K562 (cell line): ENCODE data around the gene ZNF74. TPM values are rescaled to one million over a fixed set of nuclear protein-coding genes. Genes with fewer than 3 reads are reported as not detected.
A peak's percentile ranks its signal among the peaks of the same experiment; 100 is the strongest.

ENCODE experiments used
- ARID2 ChIP-seq: fragments of 450-650 bp; IDR thresholded peaks from 2 replicates; pipeline ENCODE4 v1.6.1; 2017; ENCODE audit warnings: antibody characterized with exemption, mild to moderate bottlenecking
- ATF2 ChIP-seq: sonication (generic); formaldehyde crosslinking; IDR thresholded peaks from 2 replicates; pipeline ENCODE4 v1.8.1; 2022; ENCODE audit warnings: missing genetic modification reagents
- BHLHE40 ChIP-seq: IDR thresholded peaks from 2 replicates; pipeline ENCODE4 v1.6.1; 2011; ENCODE audit warnings: low read length, improper control_type of control experiment
- CTCF ChIP-seq, 3 experiments: IDR thresholded peaks in 2 of 3; conservative IDR thresholded peaks in 1 of 3; 2 replicates each; pipeline ENCODE4 v1.5.1; 2011 to 2012; ENCODE audit warnings: low read length in 3 of 3, mild to moderate bottlenecking in 3 of 3, control low read depth in 2 of 3, improper control_type of control experiment in 1 of 3, inconsistent platforms in 1 of 3, low read depth in 1 of 3, mixed read lengths in 1 of 3, moderate library complexity in 1 of 3; ENCODE audit not compliant: insufficient read depth in 2 of 3
- DACH1 ChIP-seq: fragments of 450-650 bp; IDR thresholded peaks from 2 replicates; pipeline ENCODE4 v1.6.1; 2018; ENCODE audit not compliant: partially characterized antibody
- DPF2 ChIP-seq: fragments of 450-650 bp; IDR thresholded peaks from 2 replicates; pipeline ENCODE4 v1.6.1; 2016
- ETS1 ChIP-seq: conservative IDR thresholded peaks from 2 replicates; pipeline ENCODE4 v1.6.1; 2011; ENCODE audit warnings: low read depth, mild to moderate bottlenecking, low read length; ENCODE audit not compliant: control insufficient read depth
- ETS2 ChIP-seq: IDR thresholded peaks from 2 replicates; pipeline ENCODE4 v1.6.1; 2016; ENCODE audit warnings: borderline replicate concordance, missing genetic modification characterization, mild to moderate bottlenecking, moderate library complexity, missing compliant biosample characterization; ENCODE audit not compliant: poor library complexity, severe bottlenecking
- GABPA ChIP-seq: fragments of 200-800 bp; sonication (Bioruptor generic); conservative IDR thresholded peaks from 2 replicates; pipeline ENCODE4 v1.6.1; 2016; ENCODE audit warnings: low read depth, missing genetic modification characterization, missing compliant biosample characterization
- HCFC1 ChIP-seq: IDR thresholded peaks from 2 replicates; pipeline ENCODE4 v1.6.1; 2012; ENCODE audit warnings: low read depth, low read length, improper control_type of control experiment
- HDAC1 ChIP-seq, 2 experiments: fragments of 450-650 bp; IDR thresholded peaks; 2 replicates each; pipeline ENCODE4 v1.6.1; 2016 to 2017; ENCODE audit warnings: inconsistent platforms in 1 of 2, mild to moderate bottlenecking in 1 of 2, moderate library complexity in 1 of 2
- HES1 ChIP-seq: fragments of 450-650 bp; IDR thresholded peaks from 2 replicates; pipeline ENCODE4 v1.6.1; 2016; ENCODE audit warnings: low read depth, mild to moderate bottlenecking, moderate library complexity
- POLR2G ChIP-seq: fragments of 200-400 bp; formaldehyde crosslinking; IDR thresholded peaks from 2 replicates; pipeline ENCODE4 v1.6.1; 2017; ENCODE audit warnings: low read depth, mild to moderate bottlenecking, antibody characterized with exemption, low read length, moderate library complexity
- SAP30 ChIP-seq: fragments of 200-600 bp; sonication (generic); IDR thresholded peaks from 2 replicates; pipeline ENCODE4 v1.6.1; 2012; ENCODE audit warnings: borderline replicate concordance, low read depth, mild to moderate bottlenecking, moderate library complexity, low read length, control low read depth, inconsistent platforms; ENCODE audit not compliant: insufficient read depth, poor library complexity, severe bottlenecking
- SMARCA4 ChIP-seq: fragments of 450-650 bp; IDR thresholded peaks from 2 replicates; pipeline ENCODE4 v1.6.1; 2016
- SMARCB1 ChIP-seq: IDR thresholded peaks from 2 replicates; pipeline ENCODE4 v1.6.1; 2011; ENCODE audit warnings: improper control_type of control experiment, low read depth; ENCODE audit not compliant: insufficient read length
- SRSF1 ChIP-seq: fragments of 200-400 bp; formaldehyde crosslinking; IDR thresholded peaks from 2 replicates; pipeline ENCODE4 v1.6.1; 2017; ENCODE audit warnings: mild to moderate bottlenecking, low read depth, low read length, moderate library complexity
- TEAD2 ChIP-seq: fragments of 450-650 bp; IDR thresholded peaks from 2 replicates; pipeline ENCODE4 v1.6.1; 2016; ENCODE audit warnings: missing genetic modification characterization, control low read depth, missing compliant biosample characterization
- ZBTB26 ChIP-seq: fragments of 450-650 bp; formaldehyde crosslinking; IDR thresholded peaks from 2 replicates; pipeline ENCODE4 v1.4.0; 2022; ENCODE audit warnings: missing genetic modification characterization
- ZNF124 ChIP-seq: sonication (generic); formaldehyde crosslinking; IDR thresholded peaks from 2 replicates; pipeline ENCODE4 v1.8.1; 2022; ENCODE audit warnings: missing genetic modification reagents
- ZNF431 ChIP-seq: sonication (generic); formaldehyde crosslinking; IDR thresholded peaks from 2 replicates; pipeline ENCODE4 v1.8.0; 2022; ENCODE audit warnings: mild to moderate bottlenecking, missing genetic modification reagents
- polyA plus RNA-seq, 8 experiments: library from polyadenylated mRNA; depleted of rRNA in 4 of 8; stranded (reverse) in 5 of 8; unstranded in 3 of 8; fragments of >200 nt; fragmentation: Nextera tagmentation in 2 of 8; fragmentation: Illumina TruSeq in 1 of 8; extraction: Ambion mirVana in 2 of 8; extraction: Trizol in 1 of 8; gene quantifications; 2 replicates each; pipeline versions ENCODE4 v1.2.1 to v1.2.3, GENCODE V29; 2011 to 2014; ENCODE audit warnings: inconsistent platforms in 1 of 8, missing spikeins in 1 of 8
- total RNA-seq, 7 experiments: library from RNA; depleted of rRNA in 6 of 7; stranded (reverse); fragments of >200 nt in 6 of 7; fragmentation: Illumina TruSeq in 2 of 7; extraction: Trizol in 2 of 7; gene quantifications; 2 replicates each; pipeline versions ENCODE4 v1.2.1 to v1.2.3, GENCODE V29; 2011 to 2021; ENCODE audit warnings: low replicate concordance in 1 of 7

ZNF74 gene
- total and polyA plus RNA-seq, 9 of the 15 experiments (the other 6 are each of a cell fraction or from before 2014, with no cell fraction given): 2.4 to 53.5 (median 31.5) TPM

GRCh38 chr22:20429254-20430100 lies 35.5 kb downstream of the ZNF74 start (continued):
- TF ChIP-seq ETS2: no peak
- TF ChIP-seq SMARCB1: no peak
- TF ChIP-seq DACH1: no peak
- TF ChIP-seq ARID2: peak; percentile 1; the same call in 1 of the 2 replicates
- TF ChIP-seq ZNF124: 0 out of 2 replicates have a peak, but pooled peaks have one; percentile 85
- peak; percentile 81 for TF ChIP-seq ZBTB26 (CRISPR knock-in tag)
- TF ChIP-seq TEAD2 (tag): no peak
- TF ChIP-seq DPF2: peak; percentile 69; the same call in 1 of the 2 replicates
- peak; percentile 47; the same call in 1 of the 2 replicates for TF ChIP-seq ETS1
- peak; percentile 78 for TF ChIP-seq BHLHE40
- no peak for TF ChIP-seq HES1
- TF ChIP-seq HDAC1 (IDR thresholded peaks at IDR 0.05): peak in 1 of 2 experiments; percentile 73; a peak in 2 of 4 replicates
- TF ChIP-seq HCFC1: peak; percentile 42; the same call in 1 of the 2 replicates
- TF ChIP-seq SRSF1: 0 out of 2 replicates have a peak, but pooled peaks have one; percentile 77
- TF ChIP-seq SMARCA4: peak; percentile 65
- TF ChIP-seq ZNF431 (CRISPR knock-in tag): no peak
- peak in 1 of 3 experiments; percentile 27; a peak in 3 of 6 replicates for TF ChIP-seq CTCF (IDR thresholded peaks at IDR 0.05 in 2 of 3, conservative IDR thresholded peaks at IDR 0.05 in 1 of 3; ENCODE audit: insufficient read depth in 2 of 3, low read depth in 1 of 3, low read length in 3 of 3)
- TF ChIP-seq GABPA: peak; percentile 49; the same call in 1 of the 2 replicates
- peak; percentile 88 for TF ChIP-seq ATF2
- peak; percentile 54 for TF ChIP-seq POLR2G
- peak; percentile 88 for TF ChIP-seq SAP30
